Esophagus squamous epithelium (tissue), 5 donors: ENCODE data around the gene CACNA1D. TPM values are rescaled to one million over a fixed set of nuclear protein-coding genes. Genes with fewer than 3 reads are reported as not detected.

ENCODE experiments used
- DNase-seq: peaks from one replicate; lab custom pipeline; 2025; lab: John Stamatoyannopoulos, UW
- H3K27ac ChIP-seq, 4 donors: fragments of 200-600 bp; sonication (generic); one replicate each; pipeline ENCODE4 v1.5.1; 2016 to 2019; ENCODE audit warnings: mild to moderate bottlenecking in 1 of 4
- H3K27me3 ChIP-seq, 4 donors: fragments of 200-600 bp; sonication (generic); 1 replicate in 3 of 4; 2 replicates in 1 of 4; pipeline versions ENCODE4 v1.5.1 to v1.6.0; 2017 to 2021; ENCODE audit warnings: antibody characterized with exemption in 1 of 4
- H3K36me3 ChIP-seq, 3 donors: fragments of 200-600 bp; sonication (generic); one replicate each; pipeline ENCODE4 v1.5.1; 2016 to 2019
- H3K4me1 ChIP-seq, 3 donors: fragments of 200-600 bp; sonication (generic); one replicate each; pipeline ENCODE4 v1.5.1; 2017 to 2019
- H3K4me3 ChIP-seq, 4 donors: fragments of 200-600 bp; sonication (generic); 1 replicate in 3 of 4; 2 replicates in 1 of 4; pipeline ENCODE4 v1.5.1; 2016 to 2019; ENCODE audit warnings: mild to moderate bottlenecking in 2 of 4, moderate library complexity in 1 of 4
- H3K9me3 ChIP-seq, 3 donors: fragments of 200-600 bp; sonication (generic); one replicate each; pipeline ENCODE4 v1.5.1; 2016 to 2019
- CTCF ChIP-seq, 6 experiments: fragments of 450-650 bp in 4 of 6; fragments of 200-600 bp in 2 of 6; sonication (generic) in 2 of 6; IDR thresholded peaks; one replicate each; pipeline ENCODE4 v1.5.1; 2016 to 2019; ENCODE audit warnings: antibody characterized with exemption in 6 of 6, mild to moderate bottlenecking in 4 of 6, moderate library complexity in 4 of 6
- POLR2A ChIP-seq, 4 donors: fragments of 450-650 bp; IDR thresholded peaks; one replicate each; pipeline ENCODE4 v1.6.1; 2017; ENCODE audit warnings: antibody characterized with exemption in 4 of 4, mild to moderate bottlenecking in 4 of 4, moderate library complexity in 3 of 4
- WGBS, 2 donors: methylation state at CpG; one replicate each; pipeline ENCODE4 v1.1.5; 2018; 5-methylcytosine and 5-hydroxymethylcytosine counted together
- intact Hi-C: fragments of 100-400 bp; cut with DNase I; formaldehyde crosslinking; loops from one replicate; pipeline ENCODE4 v1.15.0; 2022
- total RNA-seq, 4 donors: library from RNA; depleted of rRNA; stranded (reverse); fragments of >200 nt; gene quantifications; one replicate each; pipeline ENCODE4 v1.1.0, GENCODE V29; 2016
- donor health status: DM: yes; HTN: yes; CAD: no.

The CACNA1D gene
- total RNA-seq, 4 donors from 2014 or later, result 0.56 to 4.5 (median 3.1) TPM

DNA sequence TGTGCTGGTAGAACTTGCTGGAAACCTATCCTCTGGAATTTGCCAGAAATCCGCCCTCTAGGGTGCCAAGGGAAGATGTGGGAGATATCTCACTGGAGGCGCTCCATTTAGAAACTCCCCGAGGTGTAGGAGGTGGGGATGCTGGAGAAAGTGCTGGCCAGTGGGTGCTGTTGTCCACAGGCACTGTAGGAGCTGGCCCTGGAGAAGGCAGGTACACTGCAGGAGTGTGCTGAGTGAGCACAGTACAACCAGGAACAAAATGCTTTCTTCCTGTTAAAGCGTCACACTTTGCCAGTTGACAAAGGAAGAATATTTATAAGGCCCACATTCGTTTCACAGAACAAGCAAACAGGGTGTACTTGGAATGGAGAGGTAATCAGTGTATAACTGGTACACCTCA lies 119.9 kb downstream of the CACNA1D start:
- H3K36me3 ChIP-seq, result no peaks in the 10 kb centered on the region
- H3K4me1 ChIP-seq, result no peaks in the 10 kb centered on the region
- no peak overlapping the region for H3K27ac ChIP-seq
- no peak for TF ChIP-seq POLR2A (IDR thresholded peaks at IDR 0.05)
- TF ChIP-seq CTCF (IDR thresholded peaks at IDR 0.05), result no peak
- H3K4me3 ChIP-seq, result no peak overlapping the region
- no peaks in the 10 kb centered on the region for H3K9me3 ChIP-seq
- DNase-seq, result no peak
- intact Hi-C loops, result no loop called here
- 67 to 76% methylated on average over 3 to 5 of the region's 5 CpGs for WGBS, 2 donors
- peaks cover 0 to 12% (median 0%) of the 10 kb centered on the region in 4 donors for H3K27me3 ChIP-seq

- no peaks in the 10 kb centered on the region for H3K9me3 ChIP-seq
- TF ChIP-seq CTCF (IDR thresholded peaks at IDR 0.05), result no peak
- TF ChIP-seq POLR2A (IDR thresholded peaks at IDR 0.05), result no peak
- no peak overlapping the region for H3K4me3 ChIP-seq
- no peaks in the 10 kb centered on the region for H3K4me1 ChIP-seq
- H3K27ac ChIP-seq, result no peak overlapping the region
- WGBS, 2 donors, result 56 to 60% methylated on average over 5 of the region's 5 CpGs
- intact Hi-C loops, result no loop called here
- no peaks in the 10 kb centered on the region for H3K36me3 ChIP-seq
- DNase-seq, result no peak
- H3K27me3 ChIP-seq, result peaks cover 0 to 16% (median 0%) of the 10 kb centered on the region in 4 donors
Measured at GRCh38 chr3:53616321-53616720, 121.9 kb downstream of the CACNA1D start.

DNA sequence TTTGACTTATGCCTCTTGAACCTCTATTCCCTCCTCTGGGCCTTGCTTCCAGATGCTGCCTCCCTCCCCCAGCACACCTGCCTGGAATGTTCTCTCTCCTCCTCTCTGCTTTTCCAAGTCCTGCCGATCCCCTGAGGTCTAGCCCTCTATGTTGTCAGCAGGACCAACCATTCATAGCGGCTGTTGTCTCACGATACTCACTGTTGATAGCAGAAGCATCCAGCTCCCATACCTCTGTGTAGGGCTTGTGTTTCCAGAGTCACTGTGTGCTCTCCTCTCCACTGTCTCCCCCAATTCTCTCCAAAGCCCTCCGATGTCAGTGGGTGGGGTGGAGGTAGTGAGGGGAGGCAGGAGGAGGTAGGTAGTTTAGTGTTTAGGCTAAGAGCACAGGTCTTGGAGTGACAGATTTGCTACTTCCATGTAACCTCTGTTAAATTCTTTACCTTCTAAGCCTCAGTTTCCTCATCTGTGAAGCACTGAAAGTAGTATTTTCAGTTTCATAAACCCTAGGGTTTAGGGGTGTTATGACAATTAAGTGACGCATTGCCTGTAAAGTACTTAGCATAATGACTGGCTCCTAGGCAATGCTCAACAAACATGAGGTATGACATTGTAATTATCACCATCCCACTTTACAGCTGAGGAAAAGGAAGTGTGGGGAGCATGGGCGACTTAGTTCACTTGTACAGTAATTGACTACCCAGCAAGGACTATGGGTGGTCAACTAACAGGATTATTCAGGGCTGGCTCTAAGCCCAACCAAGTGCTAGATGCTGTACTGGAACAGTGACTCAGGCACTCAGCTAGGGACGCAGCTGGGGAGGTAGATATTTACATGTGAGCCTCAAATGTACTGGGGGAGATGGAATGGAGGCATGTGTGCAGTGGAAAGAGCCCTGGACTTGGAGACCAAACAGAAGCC lies 122.8 kb downstream of the CACNA1D start:
- DNase-seq, result no peak
- no peaks in the 10 kb centered on the region for H3K36me3 ChIP-seq
- TF ChIP-seq CTCF (IDR thresholded peaks at IDR 0.05), result no peak
- no peak for TF ChIP-seq POLR2A (IDR thresholded peaks at IDR 0.05)
- 87% methylated on average over 6 of the region's 7 CpGs for WGBS, 2 donors
- no peaks in the 10 kb centered on the region for H3K9me3 ChIP-seq
- no peak overlapping the region for H3K27ac ChIP-seq
- H3K4me3 ChIP-seq, result no peak overlapping the region
- no peaks in the 10 kb centered on the region for H3K4me1 ChIP-seq
- peaks cover 0 to 16% (median 0%) of the 10 kb centered on the region in 4 donors for H3K27me3 ChIP-seq
- intact Hi-C loops, result no loop called here

- no peak for DNase-seq
- Histone ChIP-seq H3K27ac (no peak overlapping the region), H3K9me3 (no peaks in the 10 kb centered on the region), H3K27me3 (peaks cover 0 to 16% (median 0%) of the 10 kb centered on the region in 4 donors), H3K4me1 (no peaks in the 10 kb centered on the region), H3K4me3 (no peak overlapping the region), H3K36me3 (no peaks in the 10 kb centered on the region)
- no peak for TF ChIP-seq POLR2A (IDR thresholded peaks at IDR 0.05)
- TF ChIP-seq CTCF (IDR thresholded peaks at IDR 0.05), result no peak
- intact Hi-C loops, result no loop called here
- 67 to 90% methylated on average over 1 to 7 of the region's 8 CpGs for WGBS, 2 donors
Measured at GRCh38 chr3:53617893-53618523, 123.6 kb downstream of the CACNA1D start.

GRCh38 chr3:53618524-53618906 lies 124.1 kb downstream of the CACNA1D start:
- no peak overlapping the region for H3K4me3 ChIP-seq
- intact Hi-C loops, result no loop called here
- TF ChIP-seq POLR2A (IDR thresholded peaks at IDR 0.05) (no peak), CTCF (IDR thresholded peaks at IDR 0.05) (no peak)
- 78 to 88% methylated on average over 4 to 5 of the region's 6 CpGs for WGBS, 2 donors
- H3K27ac ChIP-seq, result no peak overlapping the region
- no peaks in the 10 kb centered on the region for H3K36me3 ChIP-seq
- DNase-seq, result no peak
- H3K27me3 ChIP-seq, result peaks cover 0 to 16% (median 0%) of the 10 kb centered on the region in 4 donors
- no peaks in the 10 kb centered on the region for H3K9me3 ChIP-seq
- H3K4me1 ChIP-seq, result no peaks in the 10 kb centered on the region
